T-helper 1 cell treated with Interleukin-12 subunit alpha and Interleukin-12 subunit beta and Interleukin-4 antibody, amounts not matched to agents 30 ng/mL and 1 ng/mL, for 36 hours (primary cell): Measurements from ENCODE around the gene IDH2. TPM values are rescaled to one million over a fixed set of nuclear protein-coding genes. Genes with fewer than 3 reads are reported as not detected.

Experiments used
- intact Hi-C: fragments of 100-400 bp; cut with micrococcal nuclease; formaldehyde crosslinking; loops from one replicate; pipeline ENCODE4 v1.15.1; 2024
- total RNA-seq: library from RNA; stranded (reverse); gene quantifications from 2 replicates; pipeline ENCODE4 v1.2.3, GENCODE V29; 2022

The IDH2 gene
- total RNA-seq, 1 donor from 2014 or later, result 196 TPM

DNA sequence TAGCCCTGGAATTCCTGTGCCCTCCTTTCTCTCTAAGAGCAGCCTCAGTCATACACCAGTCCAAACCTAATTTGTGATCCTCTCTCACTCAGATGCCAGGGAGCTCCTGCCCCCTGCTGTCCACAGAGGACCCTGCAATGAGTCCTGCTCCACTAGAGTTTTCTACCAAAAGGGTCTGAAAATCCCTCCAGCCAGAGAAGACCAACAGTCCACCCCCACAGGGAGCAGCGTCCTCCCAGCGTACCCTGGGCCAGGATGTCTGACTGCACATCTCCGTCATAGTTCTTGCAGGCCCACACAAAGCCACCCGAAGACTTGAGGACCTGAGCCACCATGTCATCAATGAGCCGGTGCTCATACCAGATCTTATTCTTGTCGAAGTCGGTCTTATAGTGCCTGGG lies 15.4 kb downstream of the IDH2 start:
- intact Hi-C loops, result loop anchor here (1.0 to 2.0 kb wide), 6 partner anchors 10 to 347 kb away; partner anchors contain the start of gene IDH2

DNA sequence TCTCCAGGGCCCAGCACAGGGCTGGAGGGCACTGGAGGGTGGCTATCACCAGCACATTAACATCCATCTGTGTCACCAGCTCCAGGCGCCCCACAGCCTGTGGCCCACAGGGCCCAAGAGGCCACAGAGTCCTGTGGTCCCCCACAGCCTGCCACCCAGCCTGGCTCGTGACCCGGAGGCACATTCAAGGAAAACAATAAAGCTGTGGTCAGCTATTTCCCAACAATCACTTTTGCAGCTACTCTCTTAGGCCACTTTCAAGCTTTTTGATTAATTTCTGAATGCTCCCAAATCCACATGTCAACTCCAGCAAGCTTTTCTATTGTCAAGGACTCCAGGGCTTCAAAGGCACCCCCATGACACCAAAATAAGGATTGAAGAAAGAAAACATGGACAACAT lies 16.7 kb downstream of the IDH2 start:
- intact Hi-C loops, result no loop called here

DNA sequence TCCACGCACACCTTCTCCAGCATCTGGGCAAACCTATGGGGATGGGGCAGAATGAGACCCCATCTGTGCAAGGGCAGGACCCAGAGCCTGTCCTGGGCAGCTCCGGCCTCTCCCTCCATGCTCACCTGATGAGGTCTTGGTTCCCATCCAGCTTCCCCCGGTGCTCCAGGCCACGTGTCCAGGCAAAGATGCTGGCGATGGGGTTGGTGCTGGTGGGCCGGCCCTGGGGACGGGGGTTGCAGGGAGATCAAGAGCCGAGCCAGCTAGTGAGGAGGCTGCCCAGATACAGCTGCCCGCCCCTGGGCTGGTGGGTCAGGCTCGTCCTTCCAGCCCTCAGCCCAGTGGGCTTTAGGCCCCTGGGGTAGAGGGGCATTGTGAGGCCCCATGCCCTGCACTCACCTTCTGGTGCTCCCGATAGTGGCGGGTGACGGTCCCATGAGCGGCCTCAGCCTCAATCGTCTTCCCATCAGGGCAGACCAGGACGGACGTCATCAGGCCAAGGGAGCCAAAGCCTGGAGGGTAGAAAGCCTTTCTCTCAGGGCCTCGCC lies 17.3 kb downstream of the IDH2 start:
- intact Hi-C loops, result no loop called here

DNA sequence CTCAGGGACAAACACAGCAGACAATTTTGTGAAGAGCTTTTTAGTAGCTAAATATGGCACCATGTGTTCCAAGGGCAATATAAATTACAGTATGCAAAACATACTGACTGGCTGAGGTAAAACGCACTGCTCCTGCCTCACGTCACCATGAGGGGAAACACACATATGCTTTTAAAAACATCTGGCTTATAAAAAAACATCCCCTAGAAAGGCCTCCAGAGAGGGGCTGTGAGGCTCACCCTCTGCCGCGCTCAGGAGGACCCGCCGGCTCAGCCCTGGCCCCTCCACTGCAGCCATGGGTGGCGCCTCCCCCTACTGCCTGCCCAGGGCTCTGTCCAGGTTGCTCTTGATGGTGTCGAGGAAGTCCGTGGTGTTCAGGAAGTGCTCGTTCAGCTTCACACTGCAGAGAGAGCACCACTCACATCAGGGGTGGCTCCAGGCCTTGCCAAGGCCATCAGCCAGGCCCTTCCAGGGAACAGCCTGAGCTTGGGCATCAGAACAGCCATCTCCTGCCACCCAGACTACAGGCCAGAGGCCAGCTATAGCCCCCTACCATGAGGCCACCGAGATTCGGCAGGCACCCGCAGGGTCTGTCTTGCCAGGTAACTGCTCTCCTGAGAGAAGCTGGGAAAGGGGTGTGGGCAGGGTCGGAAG lies 18.2 kb downstream of the IDH2 start:
- intact Hi-C loops, result no loop called here

DNA sequence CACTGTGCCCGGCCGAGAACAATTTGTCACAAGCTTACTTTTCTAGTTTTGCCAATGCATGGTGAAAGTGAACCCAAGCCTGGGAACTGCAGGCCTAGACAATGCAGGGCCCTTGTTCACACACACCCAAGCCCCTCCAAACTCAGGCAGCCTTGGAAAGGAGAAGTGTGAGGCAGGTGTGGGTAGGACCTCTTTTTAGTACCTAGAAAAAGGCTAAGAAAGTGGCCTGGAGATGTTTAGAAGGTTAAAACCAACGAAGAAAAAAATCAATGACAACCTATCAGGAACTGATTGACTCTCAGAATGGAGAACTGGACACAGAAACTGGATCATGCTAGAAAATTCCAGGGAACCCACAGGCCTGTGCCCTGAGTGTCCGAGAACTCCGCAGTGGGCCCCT lies 18.8 kb downstream of the IDH2 start:
- intact Hi-C loops, result no loop called here

DNA sequence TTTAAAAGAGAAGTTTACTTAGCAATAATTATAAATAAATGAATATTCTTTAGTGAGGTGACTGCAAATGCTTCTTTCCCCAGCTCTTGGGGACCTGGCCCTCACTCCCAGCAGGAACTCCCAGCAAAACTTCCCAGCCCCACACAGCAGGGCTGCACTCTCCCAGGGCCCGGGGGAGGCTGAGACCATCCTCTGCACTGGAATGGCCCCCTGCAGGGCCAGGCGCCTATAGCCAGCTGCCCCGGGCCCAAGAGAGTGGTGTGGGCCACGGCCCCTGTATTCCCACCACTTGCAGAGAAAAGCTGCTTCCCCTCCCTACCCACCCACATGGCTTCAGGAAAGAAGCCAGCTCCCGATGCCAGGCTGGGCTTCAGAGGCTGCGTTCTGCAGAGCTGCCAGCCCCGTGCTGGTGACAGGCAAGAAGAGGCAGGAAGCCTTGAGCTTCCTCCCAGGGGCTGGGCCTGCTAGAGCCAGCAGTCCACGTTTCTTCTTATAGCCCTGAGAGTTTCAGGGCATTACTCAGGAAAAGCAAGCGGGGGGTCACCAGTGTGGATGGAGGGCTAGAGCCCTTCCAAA lies 20.0 kb downstream of the IDH2 start:
- intact Hi-C loops, result no loop called here

DNA sequence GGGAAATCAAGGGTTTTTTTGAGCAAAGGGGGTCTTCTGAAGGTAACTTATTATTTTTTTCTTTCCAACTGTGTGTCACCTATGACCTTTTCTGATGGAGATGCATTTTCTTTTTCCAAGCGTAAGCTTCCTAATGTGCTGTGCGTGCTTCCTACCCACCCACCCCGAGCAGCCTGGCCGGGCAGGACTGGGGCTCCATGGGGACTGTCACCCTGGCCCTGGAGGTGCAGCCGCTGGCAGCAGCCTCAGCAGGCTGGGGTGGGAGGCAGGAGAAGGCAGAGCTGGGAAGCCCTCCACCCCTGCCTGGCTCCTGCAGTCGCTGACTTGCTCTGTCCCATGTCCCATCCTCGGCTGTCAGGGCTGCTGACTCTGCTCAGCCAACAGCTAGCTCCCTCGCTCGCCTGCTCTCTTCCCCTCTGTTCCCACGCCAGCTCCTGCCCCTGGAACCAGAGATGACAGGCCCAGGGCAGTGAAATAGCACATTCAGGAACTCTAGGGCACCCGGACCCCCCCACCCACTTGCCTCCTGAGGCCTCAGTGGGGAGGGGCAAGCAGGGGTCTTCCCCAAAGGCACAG lies 21.4 kb downstream of the IDH2 start:
- intact Hi-C loops, result no loop called here

DNA sequence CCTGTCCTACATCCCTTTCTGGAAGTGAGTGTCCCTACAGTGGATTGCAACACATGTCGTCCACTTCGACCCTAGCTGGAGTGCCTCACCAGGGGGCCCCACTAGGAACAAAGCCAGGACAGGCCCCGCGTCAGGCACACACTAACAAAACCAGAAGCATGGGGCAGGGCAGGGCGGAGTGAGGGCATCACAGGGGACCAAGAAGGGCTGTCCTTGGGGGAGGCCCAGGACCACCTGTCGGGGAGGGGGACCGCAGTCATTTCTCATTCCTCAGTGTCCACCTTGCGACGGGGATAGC lies 21.9 kb downstream of the IDH2 start:
- intact Hi-C loops, result no loop called here

DNA sequence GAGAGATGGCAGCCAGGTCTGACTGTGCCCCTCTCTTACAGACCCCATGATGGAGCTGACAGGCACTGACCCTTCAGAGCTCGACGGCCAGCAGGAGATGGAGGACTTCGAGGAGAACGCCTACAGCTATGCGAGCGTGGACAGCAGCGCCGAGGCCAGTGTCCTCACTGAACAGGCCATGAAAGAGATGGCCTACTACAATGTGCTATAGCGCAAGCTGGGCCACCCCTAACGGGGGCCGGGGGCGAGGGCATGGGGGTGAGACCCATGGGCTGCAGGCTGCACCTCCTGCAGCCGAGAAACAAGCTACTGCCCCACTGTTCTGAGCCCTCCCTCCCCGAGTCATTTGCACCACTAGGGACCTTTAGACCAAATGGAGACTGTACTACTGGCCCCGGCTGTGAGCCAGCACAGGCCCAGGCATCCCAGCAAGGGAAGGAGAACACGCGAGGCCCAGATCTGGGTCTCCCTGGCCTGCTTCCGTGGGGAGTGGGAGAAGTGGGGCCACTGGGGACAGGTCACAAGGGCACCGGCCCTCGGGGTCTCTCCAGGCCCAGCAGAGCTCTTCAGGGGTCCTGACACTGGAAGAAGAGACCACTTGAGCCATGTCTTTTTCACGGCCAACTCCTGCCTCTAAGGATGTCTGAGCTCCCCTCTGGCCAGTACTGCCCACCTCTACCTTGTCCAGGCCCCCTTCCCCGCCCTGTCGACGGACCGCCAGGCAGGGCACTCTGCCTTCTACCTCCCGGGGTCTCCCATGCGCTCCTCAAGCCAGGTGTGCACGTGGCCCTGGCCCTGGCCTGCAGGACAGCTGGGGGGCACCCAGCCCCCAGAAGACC lies 22.4 kb downstream of the IDH2 start:
- intact Hi-C loops, result no loop called here

DNA sequence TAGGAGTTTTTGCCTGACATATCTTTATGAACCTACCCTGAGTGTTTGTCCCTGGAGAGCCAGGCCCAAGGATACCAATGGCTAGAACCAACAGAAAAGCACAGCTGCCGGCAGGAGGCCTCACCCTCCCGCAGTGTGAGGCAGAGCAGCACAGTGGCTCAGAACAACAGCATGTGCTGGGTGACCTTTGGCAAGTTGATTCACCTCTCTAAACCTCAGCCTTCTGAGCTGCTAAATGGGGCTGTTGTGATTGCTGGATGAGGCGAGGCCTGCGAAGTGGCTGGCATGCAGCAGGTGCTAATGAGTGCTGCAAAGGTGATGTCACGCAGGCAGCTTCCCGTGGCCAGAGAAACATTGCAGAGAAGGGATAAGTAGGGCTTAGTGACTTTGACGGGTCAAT lies 23.3 kb downstream of the IDH2 start:
- intact Hi-C loops, result no loop called here

DNA sequence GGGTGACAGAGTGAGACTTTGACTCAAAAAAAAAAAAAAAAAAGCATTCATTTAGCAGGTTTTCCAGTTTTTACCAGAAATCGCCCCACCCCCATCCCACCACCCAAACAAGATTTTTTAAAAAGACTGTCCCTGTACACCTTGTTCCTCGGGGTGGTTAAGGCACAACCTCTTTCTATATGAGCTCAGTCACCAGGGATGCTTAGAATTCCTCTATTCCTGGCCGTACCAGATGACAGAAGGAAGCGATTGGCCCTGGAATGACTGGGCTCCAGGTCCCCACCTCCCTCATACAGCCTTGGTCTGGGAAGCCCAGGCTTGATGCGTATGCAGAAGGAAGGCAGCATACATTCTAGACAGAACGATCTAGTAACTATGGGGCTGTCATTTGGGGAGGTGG lies 25.6 kb downstream of the IDH2 start:
- intact Hi-C loops, result no loop called here

DNA sequence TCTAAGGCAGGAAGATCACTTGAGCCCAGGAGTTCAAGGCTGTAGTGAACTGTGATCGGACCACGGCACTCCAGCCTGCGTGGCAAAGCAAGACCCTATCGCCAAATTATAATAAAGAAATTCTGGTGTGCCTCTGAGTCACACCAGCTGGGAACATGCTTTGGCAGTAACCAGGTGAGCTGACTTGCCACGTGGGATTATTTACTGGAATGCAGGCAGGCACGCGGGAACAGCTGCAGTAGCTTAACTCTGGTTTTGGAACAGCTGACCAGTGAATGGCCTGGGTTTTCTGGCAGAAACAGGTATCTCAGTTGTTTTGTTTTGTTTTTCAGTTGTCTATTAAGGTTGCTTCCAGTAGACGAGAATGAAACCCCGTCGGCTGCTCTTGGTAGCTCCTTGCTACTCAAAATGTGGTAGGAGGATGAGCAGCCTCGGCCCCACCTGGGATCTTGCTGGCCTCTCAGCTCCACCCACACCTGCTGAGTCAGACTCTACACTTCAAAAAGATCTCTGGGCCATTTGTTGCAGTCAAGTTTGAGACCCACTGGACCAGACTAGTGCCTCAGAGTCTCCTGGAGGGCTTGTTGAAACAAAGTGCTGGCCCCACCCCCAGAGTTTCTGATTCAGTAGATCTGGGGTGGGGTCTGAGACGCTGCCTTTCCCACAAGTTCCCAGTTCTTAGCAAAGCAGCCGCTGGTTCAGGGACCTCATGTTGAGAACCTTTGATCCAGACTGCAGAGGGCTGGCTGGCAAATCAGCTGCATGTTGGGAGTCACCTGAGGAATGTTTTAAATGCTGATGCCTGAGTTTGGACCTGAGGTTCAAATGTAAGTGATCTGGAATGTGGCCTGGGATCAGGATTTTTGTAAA lies 26.6 kb downstream of the IDH2 start:
- intact Hi-C loops, result no loop called here

DNA sequence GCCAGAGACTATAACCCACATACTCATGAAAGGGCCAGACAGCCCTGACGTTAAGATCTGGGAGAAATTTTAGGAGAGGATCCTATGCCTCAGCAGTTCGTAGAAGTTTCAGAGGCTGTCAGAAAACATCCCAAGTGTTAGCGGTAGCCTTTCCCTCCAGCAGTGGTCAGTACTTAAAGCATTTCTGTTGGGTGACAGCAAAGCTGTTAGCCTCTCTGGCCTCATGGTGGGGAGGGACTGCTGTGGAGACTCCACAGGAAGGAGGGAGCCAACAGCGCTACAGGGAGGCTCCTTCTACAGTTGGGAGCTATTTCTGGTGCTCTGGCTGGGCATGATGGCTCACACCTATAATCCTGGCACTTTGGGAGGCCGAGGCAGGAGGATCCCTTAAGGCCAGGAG lies 27.4 kb downstream of the IDH2 start:
- intact Hi-C loops, result no loop called here

DNA sequence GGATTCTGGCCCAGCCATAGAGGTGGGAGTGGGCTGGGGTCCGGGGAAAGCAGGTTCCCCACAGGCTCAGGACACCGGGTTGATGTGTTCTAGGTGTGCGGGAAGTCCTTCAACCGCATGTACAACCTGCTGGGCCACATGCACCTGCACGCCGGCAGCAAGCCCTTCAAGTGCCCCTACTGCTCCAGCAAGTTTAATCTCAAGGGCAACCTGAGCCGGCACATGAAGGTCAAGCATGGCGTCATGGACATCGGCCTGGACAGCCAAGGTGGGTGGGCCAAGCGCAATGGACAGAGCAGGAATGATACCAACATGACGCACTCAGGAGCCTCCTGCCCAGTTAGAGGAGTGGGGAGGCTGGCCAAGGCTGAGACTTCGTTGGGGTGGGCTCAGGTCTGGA lies 28.2 kb downstream of the IDH2 start:
- intact Hi-C loops, result no loop called here

DNA sequence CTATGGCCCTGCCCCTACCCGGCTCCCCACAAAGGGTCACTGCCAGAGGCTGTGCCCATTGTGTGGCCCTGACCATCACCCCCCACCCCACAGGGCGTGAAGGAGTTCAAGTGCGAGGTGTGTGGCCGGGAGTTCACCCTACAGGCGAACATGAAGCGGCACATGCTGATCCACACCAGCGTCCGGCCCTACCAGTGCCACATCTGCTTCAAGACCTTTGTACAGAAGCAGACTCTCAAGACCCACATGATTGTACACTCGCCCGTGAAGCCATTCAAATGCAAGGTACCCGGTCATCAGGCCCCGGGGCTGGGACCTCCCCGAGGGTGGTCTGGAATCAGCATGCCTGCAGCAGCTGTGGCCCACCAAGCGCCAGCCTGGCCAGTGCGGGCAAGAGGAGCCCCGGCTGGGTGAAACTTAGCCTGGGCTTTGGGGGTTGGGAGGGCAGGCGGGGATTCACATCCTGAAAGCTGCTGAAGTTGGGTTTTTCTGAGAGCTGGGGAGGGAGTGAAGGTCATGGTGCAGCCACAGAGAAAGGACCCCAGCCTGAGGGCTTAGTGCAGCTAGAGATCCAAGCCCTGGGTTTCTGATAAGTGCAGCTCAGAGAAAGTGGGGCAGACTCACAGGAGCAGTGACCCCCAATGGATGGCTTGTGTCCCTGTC lies 29.2 kb downstream of the IDH2 start:
- intact Hi-C loops, result no loop called here

DNA sequence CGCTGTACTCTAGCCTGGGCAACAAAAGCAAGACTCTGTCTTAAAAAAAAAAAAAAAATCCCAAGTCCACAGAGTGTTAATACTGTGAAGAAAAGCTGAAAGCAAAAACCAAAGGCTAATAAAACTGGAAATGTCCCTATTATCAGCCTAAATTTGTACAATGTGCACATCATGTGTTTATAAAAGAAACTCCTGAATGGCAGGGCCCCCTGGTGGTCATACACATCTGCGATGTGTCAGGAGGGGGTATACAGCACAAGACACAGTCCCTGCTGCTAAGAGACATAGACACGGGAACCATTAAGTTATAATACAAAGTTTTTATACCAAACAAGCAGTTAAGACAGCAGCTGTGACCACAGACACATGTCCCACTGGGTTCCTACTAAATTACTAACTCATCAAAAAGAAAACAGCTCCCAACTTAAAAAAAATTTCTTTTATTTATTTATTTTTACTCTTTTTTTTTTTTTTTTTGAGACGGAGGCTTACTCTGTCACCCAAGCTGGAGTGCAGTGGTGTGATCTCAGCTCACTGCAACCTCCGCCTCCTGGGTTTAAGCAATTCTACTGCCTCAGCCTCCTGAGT lies 31.0 kb downstream of the IDH2 start:
- intact Hi-C loops, result loop anchor here (1.0 to 2.0 kb wide), 9 partner anchors 12 to 331 kb away; partner anchors contain the start of gene ZNF710

DNA sequence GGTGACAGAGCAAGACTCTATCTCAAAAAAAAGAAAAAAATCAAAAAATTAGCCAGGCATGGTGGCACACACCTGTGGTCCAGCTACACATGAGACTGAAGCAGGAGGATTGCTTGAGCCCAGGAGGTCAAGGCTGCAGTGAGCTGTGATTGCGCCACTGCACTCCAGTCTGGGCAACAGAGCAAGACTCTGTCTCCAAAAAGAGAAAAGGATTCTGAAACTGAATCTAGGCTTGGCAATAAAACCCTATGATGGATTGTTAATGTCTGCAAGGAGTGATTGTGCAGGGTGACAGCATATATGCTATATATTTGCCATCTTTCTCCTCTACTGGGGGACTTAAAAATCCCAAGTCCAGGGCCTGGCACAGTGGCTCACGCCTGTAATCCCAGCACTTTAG lies 31.6 kb downstream of the IDH2 start:
- intact Hi-C loops, result loop anchor here (1.0 to 2.0 kb wide), 9 partner anchors 11 to 330 kb away; partner anchors contain the start of gene ZNF710

DNA sequence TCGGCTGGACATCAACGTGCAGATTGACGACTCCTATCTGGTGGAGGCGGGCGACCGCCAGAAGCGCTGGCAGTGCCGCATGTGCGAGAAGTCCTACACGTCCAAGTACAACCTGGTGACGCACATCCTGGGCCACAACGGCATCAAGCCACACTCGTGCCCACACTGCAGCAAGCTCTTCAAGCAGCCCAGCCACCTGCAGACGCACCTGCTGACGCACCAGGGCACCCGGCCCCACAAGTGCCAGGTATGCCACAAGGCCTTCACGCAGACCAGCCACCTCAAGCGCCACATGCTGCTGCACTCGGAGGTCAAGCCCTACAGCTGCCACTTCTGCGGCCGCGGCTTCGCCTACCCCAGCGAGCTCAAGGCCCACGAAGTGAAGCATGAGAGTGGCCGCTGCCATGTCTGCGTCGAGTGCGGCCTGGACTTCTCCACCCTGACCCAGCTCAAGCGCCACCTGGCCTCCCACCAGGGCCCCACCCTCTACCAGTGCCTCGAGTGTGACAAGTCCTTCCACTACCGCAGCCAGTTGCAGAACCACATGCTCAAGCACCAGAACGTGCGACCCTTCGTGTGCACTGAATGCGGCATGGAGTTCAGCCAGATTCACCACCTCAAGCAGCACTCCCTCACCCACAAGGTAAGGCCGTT lies 34.2 kb downstream of the IDH2 start:
- intact Hi-C loops, result no loop called here

DNA sequence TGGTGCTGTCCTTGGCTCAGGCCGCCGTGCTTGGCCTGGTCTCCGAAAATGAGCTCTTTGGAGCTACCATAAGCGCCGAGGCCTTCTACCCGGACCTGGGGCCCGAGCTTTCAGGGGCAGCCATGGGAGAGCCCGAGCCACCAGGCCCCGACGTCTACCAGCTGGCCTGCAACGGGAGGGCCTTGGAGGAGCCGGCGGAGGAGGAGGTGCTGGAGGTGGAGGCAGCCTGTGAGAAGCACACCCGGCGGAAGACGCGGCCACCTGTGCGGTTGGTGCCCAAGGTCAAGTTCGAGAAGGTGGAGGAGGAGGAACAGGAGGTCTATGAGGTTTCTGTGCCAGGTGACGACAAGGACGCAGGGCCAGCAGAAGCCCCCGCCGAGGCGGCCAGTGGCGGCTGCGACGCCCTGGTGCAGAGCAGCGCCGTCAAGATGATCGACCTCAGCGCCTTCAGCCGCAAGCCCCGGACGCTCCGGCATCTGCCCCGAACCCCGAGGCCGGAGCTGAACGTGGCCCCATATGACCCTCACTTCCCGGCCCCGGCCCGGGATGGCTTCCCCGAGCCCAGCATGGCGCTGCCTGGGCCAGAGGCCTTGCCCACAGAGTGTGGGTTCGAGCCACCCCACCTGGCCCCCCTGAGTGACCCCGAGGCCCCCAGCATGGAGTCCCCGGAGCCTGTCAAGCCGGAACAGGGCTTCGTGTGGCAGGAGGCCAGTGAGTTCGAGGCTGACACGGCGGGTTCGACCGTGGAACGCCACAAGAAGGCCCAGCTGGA lies 34.9 kb downstream of the IDH2 start:
- intact Hi-C loops, result no loop called here
